ENCODE results near the gene VPS41.
"Not testable (repeated sequence)": the region's sequence is repeated elsewhere in the genome, so short reads cannot be mapped to it uniquely, and the experiment has no call there.

The VPS41 gene

GRCh38 chr7:38854947-38855346 is 54.0 kb downstream of the VPS41 start:
- not testable (repeated sequence) for DNase-seq (ENCODE audit: low spot score)

GRCh38 chr7:38851321-38851720 is 57.7 kb downstream of the VPS41 start:
- no peak for DNase-seq (ENCODE audit: low spot score)

- DNase-seq (ENCODE audit: low spot score): peak; percentile 39
These were observed 62.7 kb downstream of the VPS41 start for GRCh38 chr7:38846280-38846679.

- no peak for DNase-seq (ENCODE audit: low spot score)
These were observed 63.9 kb downstream of the VPS41 start for GRCh38 chr7:38844952-38845563.

GRCh38 chr7:38842746-38843145 is 66.2 kb downstream of the VPS41 start:
- no peak for DNase-seq (ENCODE audit: low spot score)

GRCh38 chr7:38840736-38841460 is 68.1 kb downstream of the VPS41 start:
- DNase-seq (ENCODE audit: low spot score): peak; percentile 79

- peak; percentile 35 for DNase-seq (ENCODE audit: low spot score)
These were observed 69.1 kb downstream of the VPS41 start for GRCh38 chr7:38839851-38840250.

GRCh38 chr7:38838725-38839385 is 70.1 kb downstream of the VPS41 start:
- DNase-seq (ENCODE audit: low spot score): no peak

GRCh38 chr7:38834357-38834756 is 74.6 kb downstream of the VPS41 start:
- no peak for DNase-seq (ENCODE audit: low spot score)

- no peak for DNase-seq (ENCODE audit: low spot score)
These were observed 75.7 kb downstream of the VPS41 start for GRCh38 chr7:38833329-38833728.

- DNase-seq (ENCODE audit: low spot score): peak; percentile 10
These were observed 77.6 kb downstream of the VPS41 start for GRCh38 chr7:38831259-38831996.

GRCh38 chr7:38830826-38831225 is 78.2 kb downstream of the VPS41 start:
- no peak for DNase-seq (ENCODE audit: low spot score)

GRCh38 chr7:38829488-38830165 is 79.4 kb downstream of the VPS41 start:
- DNase-seq (ENCODE audit: low spot score): no peak

GRCh38 chr7:38828026-38828425 is 81.0 kb downstream of the VPS41 start:
- DNase-seq (ENCODE audit: low spot score): no peak

- DNase-seq (ENCODE audit: low spot score): no peak
These were observed 83.1 kb downstream of the VPS41 start for GRCh38 chr7:38825721-38826440.

GRCh38 chr7:38824948-38825347 is 84.0 kb downstream of the VPS41 start:
- no peak for DNase-seq (ENCODE audit: low spot score)

- no peak for DNase-seq (ENCODE audit: low spot score)
These were observed 86.4 kb downstream of the VPS41 start for GRCh38 chr7:38822549-38822948.

- no peak for DNase-seq (ENCODE audit: low spot score)
These were observed 88.4 kb downstream of the VPS41 start for GRCh38 chr7:38820571-38820970.

GRCh38 chr7:38819463-38819862 is 89.5 kb downstream of the VPS41 start:
- no peak for DNase-seq (ENCODE audit: low spot score)

- DNase-seq (ENCODE audit: low spot score): no peak
These were observed 91.5 kb downstream of the VPS41 start for GRCh38 chr7:38817526-38817925.

- DNase-seq (ENCODE audit: low spot score): no peak
These were observed 95.2 kb downstream of the VPS41 start for GRCh38 chr7:38813768-38814167.

Data from AG08396 (cell line).